Left forelimb (tissue), 1 donor: ENCODE data around the gene PROKR1.
"Not testable (repeated sequence)": the region's sequence is repeated elsewhere in the genome, so short reads cannot be mapped to it uniquely, and the experiment has no call there.

Experiments used
- DNase-seq: peaks from one replicate; pipeline ENCODE4 v3.0.0-alpha.2; 2018; ENCODE audit warnings: low spot score

PROKR1 gene

DNA sequence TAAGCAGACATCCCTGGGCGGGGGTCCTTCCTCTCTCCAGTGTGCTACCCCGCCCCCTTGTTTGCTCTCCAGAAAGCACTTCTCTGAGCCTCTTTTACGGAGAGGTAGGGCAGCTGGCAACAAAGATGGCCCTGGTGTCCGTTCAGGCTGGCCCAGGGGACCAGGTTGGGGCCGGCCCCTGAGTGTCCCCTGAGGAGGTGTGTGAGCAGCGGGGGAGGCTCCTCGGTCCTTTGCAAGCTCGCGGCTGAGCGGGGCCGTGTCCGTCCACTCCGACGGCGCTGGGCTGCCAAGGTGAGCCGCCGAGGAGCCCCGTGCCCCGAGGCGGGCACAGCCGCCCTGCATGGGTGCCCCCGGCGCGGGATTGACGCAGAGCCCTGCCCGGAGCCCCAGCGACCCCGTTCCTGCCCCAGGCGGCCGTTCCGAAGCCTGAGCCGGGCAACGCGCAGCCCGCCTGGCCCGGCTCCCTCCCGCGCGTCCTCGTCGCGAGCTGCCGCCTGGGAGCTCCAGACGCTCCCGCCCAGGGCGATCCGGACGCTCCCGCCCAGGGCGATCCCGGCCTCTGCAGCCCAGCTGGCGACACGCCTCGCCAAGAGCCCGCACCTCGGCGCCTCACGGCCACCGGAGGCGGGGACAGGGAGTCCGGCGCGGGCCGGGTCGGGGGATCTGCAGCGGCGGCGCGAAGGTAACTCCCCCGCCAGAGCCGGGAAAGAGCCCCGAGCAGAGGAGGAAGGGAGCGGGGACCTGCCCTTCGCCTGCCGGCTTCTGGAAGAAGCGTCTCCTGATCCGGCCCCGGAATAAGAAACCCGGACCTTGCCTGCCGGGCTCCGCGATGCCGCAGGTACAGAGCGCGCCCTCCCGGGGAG is at the start of gene PROKR1:
PROKR1 (plus strand) TSS at position 569 of the 863 bp plus-strand sequence. CDS start 2,243 bp downstream, outside the sequence.
- peak; percentile 76 for DNase-seq

DNA sequence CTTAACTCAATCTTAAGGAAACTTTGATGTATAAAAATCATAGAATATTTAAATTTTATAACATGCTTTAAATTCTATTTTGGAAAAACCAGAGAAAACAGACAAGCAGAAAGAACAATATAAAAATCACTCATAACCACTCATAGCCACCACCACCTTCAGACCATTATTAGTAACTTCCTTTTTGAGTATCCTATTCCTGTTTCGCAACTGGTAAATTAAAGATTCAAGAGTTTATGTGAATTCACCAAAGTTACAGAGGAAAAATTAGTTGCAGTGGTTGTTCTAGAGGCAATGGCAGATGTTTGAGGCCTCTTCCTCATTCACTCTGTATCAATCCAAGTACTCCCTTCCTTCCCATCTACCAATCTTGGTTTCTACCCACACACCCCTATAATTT is 49.3 kb upstream of the PROKR1 start:
- no peak for DNase-seq

DNA sequence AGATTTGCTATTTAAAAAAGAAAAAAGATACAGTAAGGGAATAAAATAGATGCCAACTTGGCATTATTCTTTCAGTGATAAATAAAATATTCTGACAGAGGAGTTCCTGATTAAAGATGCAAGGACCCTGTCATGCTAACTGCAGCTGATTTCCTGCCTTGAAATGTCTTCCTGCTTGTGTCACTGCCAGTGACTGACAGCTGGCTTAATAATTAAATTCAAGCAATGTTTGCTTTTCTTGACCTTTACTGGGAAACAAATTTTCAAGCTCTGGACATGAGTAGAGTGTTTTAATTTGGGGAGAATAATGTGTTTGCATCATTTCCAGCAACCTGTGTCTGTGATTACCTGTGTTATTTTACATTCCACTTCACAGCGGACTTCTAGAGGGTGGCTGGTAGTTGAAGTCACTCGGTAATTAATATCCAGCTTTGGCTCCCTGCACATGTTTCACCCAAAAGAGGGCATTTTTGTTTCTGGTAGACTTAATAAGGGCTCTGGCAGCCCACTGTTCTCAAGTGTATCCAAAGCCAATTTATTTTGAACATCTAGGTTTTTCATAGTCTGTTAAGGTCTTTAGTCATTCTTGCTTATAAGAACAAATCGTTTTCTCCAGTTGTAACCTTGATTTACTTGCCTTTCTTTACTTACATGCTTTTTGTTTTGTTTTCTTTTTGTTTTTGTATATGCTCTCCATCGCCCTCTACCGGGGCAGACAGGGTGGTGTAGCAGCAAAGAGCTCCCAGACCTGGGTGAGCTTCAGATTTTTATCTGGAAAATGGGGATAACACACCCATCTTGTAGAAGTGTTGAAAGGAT is 48.5 kb upstream of the PROKR1 start:
- DNase-seq, result no peak

DNA sequence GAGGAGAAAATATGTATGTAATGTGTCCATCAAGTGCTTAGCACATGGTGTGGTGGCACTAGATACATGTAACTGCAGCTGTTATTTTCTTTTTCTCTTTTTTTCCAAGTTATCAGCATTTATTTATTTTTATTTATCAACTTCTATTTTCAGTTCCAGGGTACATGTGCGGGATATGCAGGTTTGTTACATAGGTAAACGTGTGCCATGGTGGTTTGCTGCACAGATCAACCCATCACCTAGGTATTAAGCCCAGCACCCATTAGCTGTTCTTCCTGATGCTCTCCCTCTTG is 47.9 kb upstream of the PROKR1 start:
- DNase-seq, result not testable (repeated sequence)

DNA sequence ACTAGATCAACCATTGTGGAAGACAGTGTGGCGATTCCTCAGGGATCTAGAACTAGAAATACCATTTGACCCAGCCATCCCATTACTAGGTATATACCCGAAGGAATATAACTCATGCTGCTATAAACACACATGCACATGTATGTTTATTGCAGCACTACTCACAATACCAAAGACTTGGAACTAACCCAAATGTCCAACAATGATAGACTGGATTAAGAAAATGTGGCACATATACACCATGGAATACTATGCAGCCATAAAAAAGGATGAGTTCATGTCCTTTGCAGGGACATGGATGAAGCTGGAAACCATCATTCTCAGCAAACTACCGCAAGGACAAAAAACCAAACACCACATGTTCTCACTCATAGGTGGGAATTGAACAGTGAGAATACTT is 42.9 kb upstream of the PROKR1 start:
- not testable (repeated sequence) for DNase-seq

DNA sequence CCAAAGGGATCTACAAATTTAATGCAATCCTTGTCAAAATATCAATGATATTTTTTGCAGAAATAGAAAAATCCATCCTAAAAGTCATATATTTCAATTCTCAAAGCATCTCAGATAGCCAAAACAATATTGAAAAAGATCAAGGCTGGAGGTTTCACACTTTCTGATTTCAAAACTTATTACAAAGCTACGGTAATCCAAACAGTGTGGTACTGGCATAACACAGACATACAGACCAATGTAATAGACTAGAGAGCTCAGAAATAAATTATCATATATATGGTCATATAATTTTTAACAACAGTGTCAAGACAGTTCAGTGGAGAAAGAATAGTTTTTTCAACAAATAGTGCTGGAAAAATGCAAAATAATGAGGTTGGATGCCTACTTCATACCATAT is 40.3 kb upstream of the PROKR1 start:
- no peak for DNase-seq

DNA sequence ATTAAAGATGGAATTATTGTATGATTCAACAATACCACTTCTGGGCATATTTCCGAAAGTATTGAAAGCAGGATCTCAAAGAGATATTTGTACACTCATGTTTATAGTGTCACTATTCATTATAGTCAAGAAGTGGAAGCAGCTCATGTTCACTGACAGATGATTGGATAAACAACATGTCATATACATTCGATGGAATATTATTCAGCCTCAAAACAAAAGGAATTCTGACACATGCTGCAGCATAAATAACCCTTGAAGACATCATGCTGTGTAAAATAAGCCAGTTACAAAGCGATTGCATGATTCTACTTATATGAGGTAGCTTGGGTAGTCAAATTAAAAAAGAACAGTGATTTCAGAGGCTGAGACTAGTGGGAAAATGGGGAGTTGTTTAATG is 39.3 kb upstream of the PROKR1 start:
- DNase-seq, result no peak

DNA sequence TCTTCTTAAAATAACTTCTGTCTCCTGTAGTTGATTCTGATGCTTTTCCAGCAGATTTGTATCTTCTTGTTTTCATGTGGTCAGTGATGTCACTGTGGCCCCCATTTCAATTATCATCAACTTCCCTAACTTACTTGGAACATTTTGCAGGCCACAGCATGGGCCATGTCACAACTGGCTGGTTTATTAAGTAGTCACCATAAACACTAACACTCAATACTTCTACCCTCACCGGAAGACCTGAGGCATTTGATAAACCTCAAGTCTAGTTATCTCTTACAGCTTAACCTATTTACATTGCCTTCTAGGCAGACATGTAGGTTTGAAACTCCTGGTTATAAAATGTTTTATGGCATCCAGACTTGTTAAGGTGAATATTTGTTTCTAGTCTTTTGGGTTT is 37.4 kb upstream of the PROKR1 start:
- no peak for DNase-seq

DNA sequence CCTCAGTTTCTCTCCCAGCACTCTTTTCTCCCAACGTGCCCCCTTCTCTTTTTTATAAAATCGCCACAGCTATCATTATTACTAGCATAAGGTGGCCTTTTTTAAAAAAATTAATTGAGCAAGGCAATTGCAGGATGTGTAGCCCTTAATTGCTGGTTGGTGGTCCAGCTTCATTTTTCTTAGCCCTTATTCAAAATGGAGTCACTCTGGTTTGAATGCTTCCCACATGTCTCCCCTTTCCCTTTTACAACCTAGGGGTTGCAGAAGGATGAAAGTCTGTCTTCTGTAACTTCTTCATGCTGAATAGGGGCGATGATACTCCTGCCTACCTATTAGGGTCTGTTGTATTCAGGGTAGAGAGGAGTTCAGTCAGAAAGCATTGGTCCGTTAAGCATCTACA is 36.6 kb upstream of the PROKR1 start:
- DNase-seq, result no peak

DNA sequence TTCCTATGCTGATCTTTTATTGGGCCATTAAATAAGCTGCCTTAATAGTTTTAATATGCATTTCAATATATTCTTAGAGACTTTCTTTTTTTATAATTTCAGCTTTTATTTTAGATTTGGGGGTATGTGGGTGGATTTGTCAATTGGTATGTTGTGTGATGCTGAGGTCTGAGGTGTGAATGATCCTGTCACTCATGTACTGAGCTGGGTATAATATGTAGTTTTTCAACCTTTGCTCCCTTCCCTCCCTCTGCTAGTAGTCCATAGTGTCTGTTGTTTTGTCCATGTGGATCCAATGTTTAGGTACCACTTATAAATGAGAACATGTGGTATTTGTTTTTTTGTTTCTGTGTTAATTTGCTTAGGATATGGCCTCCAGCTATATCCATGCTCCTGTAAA is 35.5 kb upstream of the PROKR1 start:
- DNase-seq, result no peak

DNA sequence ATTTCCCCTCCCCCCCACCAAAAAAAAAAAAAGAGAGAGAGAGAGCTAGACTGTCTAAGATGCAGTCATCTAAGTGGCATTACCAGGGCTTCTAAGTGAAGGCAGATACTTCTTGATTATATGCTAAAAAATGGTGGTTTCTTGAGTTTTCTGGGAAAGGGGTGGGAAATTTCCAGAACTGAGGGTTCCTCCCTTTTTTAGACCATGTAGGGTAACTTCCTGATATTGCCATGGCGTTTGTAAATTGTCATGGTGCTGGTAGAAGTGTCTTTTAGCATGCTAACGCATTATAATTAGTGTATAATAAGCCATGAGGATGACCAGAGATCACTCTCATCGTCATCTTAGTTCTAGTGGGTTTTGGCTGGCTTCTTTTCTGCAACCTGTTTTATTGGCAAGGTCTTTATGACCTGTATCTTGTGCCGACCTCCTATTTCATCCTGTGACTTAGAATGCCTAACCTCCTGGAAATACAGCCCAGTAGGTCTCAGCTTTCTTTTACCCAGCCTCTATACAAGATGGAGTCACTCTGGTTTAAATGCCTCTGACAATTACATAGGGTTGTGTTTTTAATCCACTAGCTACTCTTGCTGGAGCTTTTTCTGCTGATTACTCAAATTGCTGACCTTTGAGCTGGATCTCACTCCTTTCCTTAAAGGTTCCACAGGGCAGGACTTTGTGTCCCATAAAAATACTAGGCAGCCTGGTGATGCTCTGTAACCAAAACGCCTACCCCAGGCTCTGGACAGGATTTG is 30.4 kb upstream of the PROKR1 start:
- DNase-seq, result no peak

DNA sequence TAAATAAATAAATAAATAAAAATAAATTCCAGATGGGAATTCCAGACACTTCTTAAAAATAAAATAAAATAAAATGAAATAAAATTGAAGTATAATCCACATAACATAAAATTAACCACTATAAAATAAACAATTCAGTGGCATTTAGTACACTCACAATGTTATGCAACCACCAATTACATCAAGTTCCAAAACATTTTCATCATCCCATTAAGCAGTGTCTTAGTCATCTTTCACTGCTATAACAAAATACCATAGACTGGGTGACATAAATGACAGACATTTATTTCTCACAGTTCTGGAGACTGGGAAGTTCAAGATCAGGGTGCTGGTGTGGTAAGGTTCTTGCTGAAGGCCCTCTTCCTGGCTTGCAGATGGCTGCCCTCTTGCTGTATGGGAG is 22.6 kb upstream of the PROKR1 start:
- no peak for DNase-seq

DNA sequence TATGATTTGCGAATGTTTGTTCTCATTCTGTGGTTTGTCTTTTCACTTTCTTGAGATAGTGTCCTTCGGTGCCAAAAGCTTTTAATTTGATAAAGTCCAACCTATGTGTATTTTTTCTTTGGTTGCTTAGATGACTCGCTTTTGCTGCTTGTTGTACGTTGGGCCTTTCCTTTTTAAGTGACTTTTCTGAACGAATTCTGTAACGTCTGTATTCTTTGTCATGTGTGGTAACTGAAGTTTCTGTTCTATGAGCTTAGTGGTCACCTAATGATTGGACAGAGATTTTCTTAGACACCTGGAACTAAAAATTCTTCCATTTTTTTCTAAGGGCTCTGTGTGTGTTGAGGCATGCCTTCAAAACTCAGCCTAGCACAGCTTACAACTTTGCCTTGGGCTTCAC is 19.6 kb upstream of the PROKR1 start:
- no peak for DNase-seq

DNA sequence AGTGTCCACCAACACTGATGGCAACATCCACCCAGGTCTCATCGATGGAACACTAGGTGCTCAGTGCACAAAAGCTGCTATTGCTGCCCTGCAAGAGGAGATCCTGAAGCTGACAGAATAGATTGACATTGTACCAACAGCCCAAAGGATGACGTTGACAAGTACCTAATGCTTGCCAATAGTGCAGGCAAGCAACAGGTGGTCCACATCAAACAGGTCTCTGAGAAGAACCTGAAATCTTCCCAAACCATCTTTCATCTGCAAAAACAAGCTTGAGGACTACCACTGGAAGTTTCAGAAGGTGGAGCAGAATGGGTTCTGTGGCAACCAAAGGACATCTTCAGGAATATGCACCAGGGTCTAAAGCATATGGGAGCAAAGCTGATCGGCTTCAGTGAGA is 15.8 kb upstream of the PROKR1 start:
- no peak for DNase-seq

DNA sequence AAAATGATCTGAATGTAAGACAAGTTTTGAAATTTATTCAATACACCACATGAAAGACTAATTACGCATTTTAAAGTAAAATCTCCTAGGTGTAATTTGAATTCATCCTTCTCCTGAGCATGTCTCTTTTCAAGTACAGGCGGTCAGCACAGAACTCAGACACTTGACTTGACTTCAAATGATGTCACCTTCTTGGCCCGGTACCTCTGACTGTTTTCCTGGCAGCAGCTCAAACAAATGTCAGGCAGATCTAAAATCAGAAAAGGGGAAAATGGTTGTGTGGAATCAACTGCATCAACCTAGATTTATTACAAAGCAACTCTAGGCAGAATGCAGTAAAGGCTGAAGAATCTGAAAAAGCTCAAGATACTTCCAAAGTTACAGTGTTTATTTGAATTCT is 11.4 kb upstream of the PROKR1 start:
- no peak for DNase-seq

DNA sequence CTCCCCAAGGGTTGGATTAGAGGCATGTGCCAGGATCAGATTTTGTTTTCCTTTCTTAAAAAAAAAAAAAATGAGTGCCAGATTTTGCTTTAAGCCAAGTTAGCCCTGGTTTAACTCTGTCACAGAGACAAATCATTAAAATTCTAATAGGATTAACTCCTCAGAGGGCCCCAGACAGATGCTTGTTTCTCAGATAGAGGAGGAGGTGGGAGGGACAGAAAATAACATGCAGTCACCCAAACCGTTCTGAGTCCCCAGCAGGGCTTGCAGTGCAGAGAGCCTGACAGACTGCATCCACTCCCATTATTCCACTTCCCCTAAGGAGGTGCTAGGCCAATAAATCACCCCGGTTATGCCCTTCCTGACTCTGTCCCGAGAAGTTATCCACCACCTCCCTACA is 6.3 kb upstream of the PROKR1 start:
- no peak for DNase-seq

DNA sequence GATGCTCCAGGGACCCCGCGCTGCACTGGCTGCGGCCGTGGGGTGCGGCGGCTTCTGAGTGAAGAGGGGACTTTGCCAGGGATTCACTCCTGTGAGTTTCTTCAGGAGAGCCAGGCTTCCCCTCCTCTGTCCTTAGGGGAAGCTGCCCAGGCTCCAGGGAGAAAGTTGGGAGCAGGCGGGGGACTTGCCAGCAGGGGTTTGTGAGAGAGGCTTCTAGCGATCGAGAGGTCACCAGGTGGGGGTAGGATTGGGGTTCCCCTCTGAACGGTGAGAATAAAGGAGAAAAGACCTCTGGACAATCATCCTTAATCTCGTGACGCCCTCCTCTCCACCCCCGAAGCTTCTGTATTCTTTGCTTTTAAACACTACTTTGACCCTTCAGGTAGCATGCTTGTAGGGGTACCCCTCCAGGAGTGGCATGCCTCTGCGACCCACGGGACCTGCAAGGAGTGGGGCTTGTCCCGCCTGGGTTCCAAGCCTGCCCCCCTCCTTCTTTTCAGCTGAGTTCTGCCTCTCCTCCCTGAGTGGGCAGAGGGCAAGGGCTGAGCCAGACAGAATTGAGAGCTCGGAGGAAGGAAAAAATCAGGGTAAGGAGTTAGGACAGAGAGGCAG is 601 bp downstream of the PROKR1 start:
- DNase-seq, result no peak

DNA sequence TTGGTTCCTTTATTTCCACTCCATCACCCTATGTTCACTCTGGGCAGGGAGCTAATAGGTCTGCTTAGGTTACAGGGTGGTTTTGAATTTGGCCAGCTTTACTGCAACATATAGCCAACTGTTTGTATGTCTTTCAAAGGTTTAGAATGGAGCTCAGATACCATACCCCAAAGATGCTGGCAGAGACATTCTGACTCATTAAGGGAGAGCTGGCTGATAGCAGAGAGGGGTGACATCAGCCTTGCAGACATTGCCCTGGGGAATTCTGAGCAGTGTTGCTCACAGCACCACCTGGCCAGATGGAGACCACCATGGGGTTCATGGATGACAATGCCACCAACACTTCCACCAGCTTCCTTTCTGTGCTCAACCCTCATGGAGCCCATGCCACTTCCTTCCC is 2.1 kb downstream of the PROKR1 start:
- DNase-seq, result no peak

DNA sequence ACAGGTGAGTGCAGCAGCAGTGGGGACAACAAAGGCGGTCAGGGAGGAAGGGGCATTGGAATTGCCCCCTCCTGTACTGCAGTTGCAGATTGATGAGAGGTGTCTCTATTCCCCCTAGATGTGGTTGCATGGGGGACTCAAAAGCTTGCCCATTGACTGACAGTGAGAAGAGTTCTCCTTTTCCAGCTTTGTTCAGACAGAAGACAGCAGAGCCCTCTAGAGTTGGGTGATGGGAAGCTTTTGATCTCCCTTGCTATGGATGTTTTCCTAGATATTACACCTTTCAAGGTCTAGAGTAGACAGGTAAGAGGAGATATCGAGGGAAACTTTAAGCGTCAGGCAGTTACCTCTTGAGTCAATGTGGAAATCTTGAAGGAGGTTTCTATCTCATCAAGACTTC is 2.9 kb downstream of the PROKR1 start:
- no peak for DNase-seq

DNA sequence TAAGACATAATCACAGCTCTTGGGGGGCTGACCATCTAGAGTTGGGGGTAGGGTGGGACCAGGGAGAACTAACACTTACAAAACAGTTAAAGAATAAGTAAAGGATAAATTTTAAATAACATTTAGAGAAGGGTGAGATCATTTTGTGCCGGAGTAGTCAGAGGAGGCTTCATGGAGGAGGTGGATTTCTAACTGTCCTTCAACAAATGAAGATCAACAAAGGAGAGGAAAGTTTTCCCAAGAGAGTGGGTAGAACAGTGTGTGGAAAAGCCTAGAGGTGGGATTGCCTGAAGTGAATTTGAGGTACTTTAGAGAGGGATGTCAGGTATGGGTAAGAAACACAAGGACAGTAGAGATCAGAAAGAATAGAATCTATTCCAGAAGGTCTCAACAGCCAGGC is 7.3 kb downstream of the PROKR1 start:
- no peak for DNase-seq

DNA sequence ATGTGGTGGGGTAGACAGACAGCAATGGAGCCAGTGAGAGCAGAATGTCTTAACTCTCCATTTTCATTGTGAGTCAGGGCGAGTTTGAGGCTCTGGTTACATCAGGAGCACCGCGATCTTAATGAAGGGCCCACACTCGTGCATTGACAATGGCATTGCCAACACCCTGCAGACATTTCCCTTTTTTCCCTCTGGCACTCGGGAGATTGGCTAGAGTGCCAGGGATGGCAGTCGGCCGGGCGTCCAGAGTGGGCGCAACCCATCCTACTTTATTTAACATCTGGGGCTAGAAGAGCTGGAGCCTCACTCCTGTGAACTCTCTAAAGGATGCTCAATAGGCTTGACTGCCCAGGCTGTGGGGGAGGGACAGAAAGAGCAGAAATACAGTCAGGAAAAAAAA is 9.7 kb downstream of the PROKR1 start:
- no peak for DNase-seq

DNA sequence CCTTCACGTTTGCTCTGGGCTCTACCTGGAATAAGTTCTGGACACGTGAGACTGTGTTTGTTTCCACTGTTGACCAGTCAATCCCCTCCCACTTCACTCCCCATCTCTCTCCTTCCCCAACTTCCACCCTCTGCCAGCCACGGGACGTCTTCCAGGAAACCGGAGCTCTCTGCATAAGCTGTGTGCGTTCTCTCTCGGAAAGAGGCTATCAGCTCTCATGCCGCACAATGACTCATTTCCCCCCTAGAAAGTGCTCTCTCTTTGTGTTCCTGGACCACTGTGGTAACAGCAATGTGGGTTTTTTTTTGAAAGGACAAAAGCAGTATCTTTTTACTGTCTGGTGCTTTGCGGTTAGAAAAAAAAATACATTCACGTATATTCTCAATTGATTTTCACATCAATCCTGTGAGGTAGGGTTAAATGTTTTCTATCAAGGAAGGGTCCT is 10.2 kb downstream of the PROKR1 start:
- no peak for DNase-seq
